Measurements from ENCODE around the gene PPP2R5A. TPM values are rescaled to one million over a fixed set of nuclear protein-coding genes. Genes with fewer than 3 reads are reported as not detected.
A peak's percentile ranks its signal among the peaks of the same experiment; 100 is the strongest.
"Not testable (repeated sequence)": the region's sequence is repeated elsewhere in the genome, so short reads cannot be mapped to it uniquely, and the experiment has no call there.

The PPP2R5A gene
- total RNA-seq, 1 donor from 2014 or later, result 24.2 TPM

DNA sequence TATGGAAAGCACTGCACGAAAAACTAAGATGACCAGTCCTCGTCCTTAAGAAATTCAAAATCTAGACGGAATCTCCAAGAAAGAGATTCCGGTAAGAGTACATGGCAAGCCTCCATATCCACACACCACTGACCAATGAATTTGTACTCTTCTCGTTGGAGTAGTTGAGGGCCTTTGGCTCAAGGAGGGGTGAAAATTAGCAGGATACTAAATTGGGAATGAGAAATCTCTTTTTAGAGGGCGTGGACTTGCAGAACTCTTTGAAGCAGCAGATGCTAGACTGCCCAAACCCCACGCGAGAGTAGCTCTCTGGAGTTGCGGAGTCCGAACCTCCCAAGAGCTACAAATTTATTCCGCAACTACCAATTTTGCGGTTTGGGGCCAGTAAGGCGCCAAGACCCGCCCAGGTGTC, 872 bp upstream of the PPP2R5A start:
- Histone ChIP-seq H3K27me3 (ENCODE audit: control insufficient read depth, insufficient read depth, low read length) (no peaks in the 10 kb centered on the region), H3K4me3 (ENCODE audit: low read depth, low read length) (peak overlapping the region; percentile 74), H3K36me3 (ENCODE audit: control insufficient read depth, insufficient read depth, low read length) (no peaks in the 10 kb centered on the region)
- no peak for DNase-seq (ENCODE audit: low read depth)
- no peak for FAIRE-seq
- TF ChIP-seq, protein P1, sequence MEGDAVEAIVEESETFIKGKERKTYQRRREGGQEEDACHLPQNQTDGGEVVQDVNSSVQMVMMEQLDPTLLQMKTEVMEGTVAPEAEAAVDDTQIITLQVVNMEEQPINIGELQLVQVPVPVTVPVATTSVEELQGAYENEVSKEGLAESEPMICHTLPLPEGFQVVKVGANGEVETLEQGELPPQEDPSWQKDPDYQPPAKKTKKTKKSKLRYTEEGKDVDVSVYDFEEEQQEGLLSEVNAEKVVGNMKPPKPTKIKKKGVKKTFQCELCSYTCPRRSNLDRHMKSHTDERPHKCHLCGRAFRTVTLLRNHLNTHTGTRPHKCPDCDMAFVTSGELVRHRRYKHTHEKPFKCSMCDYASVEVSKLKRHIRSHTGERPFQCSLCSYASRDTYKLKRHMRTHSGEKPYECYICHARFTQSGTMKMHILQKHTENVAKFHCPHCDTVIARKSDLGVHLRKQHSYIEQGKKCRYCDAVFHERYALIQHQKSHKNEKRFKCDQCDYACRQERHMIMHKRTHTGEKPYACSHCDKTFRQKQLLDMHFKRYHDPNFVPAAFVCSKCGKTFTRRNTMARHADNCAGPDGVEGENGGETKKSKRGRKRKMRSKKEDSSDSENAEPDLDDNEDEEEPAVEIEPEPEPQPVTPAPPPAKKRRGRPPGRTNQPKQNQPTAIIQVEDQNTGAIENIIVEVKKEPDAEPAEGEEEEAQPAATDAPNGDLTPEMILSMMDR (IDR thresholded peaks at IDR 0.05; ENCODE audit: insufficient read depth, low read length, severe bottlenecking), result no peak

DNA sequence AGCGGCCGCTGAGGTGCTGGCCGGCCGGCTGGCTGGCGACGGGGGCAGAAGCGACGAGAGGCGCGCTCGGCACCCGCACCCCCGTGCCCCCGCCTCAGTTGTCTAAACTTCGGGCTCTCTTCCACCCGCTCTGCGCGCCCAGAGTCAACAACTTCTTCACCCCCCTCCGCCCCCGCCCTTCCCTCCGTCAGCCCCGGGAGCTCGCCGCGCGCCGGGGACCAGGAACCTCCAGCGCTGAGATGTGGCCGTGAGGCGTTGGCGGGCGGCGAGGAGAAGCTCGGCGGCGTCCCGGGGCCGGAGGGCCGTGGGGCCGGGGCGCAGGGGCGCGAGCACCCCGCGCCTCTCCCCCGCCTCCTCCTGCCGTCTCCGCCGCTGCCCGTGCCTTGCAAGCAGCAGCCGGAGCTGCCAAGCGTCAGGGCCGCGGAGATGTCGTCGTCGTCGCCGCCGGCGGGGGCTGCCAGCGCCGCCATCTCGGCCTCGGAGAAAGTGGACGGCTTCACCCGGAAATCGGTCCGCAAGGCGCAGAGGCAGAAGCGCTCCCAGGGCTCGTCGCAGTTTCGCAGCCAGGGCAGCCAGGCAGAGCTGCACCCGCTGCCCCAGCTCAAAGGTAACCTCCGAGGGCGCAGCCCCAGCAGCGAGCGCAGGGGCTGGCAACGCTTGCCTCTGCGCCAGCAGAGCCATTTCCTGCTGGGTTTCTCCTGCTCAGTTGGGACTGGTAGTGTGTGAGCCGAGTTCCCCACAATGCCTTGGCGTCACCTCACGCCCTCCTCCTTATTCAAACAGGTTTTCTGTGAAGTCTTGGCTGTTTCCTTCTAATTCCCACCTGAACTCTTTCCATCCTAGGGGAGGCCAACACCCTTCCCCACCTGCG, 710 bp downstream of the PPP2R5A start:
- H3K4me3 ChIP-seq (ENCODE audit: low read depth, low read length), result peak overlapping the region; percentile 45
- H3K27me3 ChIP-seq (ENCODE audit: control insufficient read depth, insufficient read depth, low read length), result no peaks in the 10 kb centered on the region
- FAIRE-seq (no peak), DNase-seq (ENCODE audit: low read depth) (peak; percentile 40)
- no peaks in the 10 kb centered on the region for H3K36me3 ChIP-seq (ENCODE audit: control insufficient read depth, insufficient read depth, low read length)
- TF ChIP-seq, protein P1 (IDR thresholded peaks at IDR 0.05; ENCODE audit: insufficient read depth, low read length, severe bottlenecking), result no peak

DNA sequence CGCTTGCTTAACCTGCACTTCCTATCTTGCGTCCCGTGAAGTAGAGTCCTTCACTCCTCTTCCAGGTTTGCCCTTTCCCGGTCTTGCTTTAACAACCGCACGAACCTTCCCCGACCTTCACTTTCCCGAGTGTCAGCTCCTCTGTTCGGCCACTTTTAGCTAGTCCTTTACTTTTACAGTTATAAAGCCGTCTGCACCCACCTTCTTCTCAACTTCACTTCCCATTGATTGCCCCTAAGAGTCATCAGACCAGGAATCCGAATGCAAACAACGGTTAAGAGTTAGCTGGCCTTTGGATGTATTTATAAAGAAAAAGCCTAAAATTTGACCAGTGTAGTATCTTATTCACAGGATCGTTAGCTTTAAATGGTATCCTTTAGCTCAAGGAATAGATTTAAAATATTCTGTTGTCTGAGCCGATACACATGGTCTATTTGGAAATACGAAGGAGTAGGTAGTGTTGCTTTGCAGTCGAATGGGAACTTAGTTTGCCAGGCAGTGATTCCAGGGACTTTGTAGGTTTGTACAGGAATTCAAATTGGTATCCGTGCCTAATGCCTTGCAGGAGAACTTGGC, 1.4 kb downstream of the PPP2R5A start:
- peak; percentile 19 for DNase-seq (ENCODE audit: low read depth)
- FAIRE-seq, result no peak
- no peaks in the 10 kb centered on the region for H3K27me3 ChIP-seq (ENCODE audit: control insufficient read depth, insufficient read depth, low read length)
- H3K4me3 ChIP-seq (ENCODE audit: low read depth, low read length), result peak overlapping the region; percentile 45
- TF ChIP-seq, protein P1 (IDR thresholded peaks at IDR 0.05; ENCODE audit: insufficient read depth, low read length, severe bottlenecking), result no peak
- H3K36me3 ChIP-seq (ENCODE audit: control insufficient read depth, insufficient read depth, low read length), result no peaks in the 10 kb centered on the region

DNA sequence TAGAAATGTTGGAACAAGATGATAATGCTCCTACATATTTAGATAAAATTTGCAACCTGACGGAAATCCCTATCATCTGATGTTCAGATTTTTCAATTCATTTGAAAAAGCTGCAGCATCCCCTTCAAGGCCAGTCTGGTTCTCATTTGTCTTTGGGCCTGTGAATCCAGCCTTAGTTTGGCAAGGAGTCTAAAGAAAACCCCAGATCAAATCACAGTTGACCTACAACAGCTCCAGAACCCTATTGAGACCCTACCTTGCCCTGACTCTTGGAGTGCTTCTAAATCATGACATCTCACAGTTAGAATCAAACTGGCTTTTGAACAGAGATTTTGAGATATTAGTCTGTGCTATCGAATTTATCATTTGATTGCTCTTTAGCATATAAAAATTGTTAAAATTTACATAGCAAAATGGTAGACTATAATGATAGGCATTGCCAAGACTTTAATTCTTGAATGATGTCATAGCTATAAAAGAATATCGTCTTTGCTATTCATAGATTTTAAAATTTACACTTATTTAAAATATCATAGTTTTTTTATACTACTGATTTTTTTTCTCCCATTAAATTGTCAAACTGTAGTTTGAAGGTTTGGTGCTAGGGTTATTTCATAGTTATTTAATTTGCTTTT, 2.2 kb downstream of the PPP2R5A start:
- TF ChIP-seq, protein P1 (IDR thresholded peaks at IDR 0.05; ENCODE audit: insufficient read depth, low read length, severe bottlenecking), result no peak
- H3K36me3 ChIP-seq (ENCODE audit: control insufficient read depth, insufficient read depth, low read length), result no peaks in the 10 kb centered on the region
- H3K4me3 ChIP-seq (ENCODE audit: low read depth, low read length), result peak overlapping the region; percentile 45
- DNase-seq (ENCODE audit: low read depth) (no peak), FAIRE-seq (no peak)
- H3K27me3 ChIP-seq (ENCODE audit: control insufficient read depth, insufficient read depth, low read length), result no peaks in the 10 kb centered on the region

DNA sequence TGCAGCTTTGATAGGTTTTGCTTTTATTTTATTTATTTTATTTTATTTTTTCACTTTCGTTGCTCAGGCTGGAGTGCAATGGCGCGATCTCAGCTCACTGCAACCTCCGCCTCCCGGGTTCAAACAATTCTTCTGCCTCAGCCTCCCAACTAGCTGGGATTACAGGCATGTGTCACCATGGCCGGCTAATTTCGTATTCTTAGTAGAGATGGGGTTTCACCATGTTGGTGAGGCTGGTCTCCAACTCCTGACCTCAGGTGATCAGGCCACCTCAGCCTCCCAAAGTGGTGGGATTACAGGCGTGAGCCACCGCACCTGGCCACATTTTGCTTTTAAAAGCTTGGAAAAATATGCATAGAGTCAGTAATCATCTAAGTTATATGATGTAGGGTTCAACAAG, 2.8 kb downstream of the PPP2R5A start:
- not testable (repeated sequence) for H3K36me3 ChIP-seq (ENCODE audit: control insufficient read depth, insufficient read depth, low read length); H3K27me3 ChIP-seq (ENCODE audit: control insufficient read depth, insufficient read depth, low read length); H3K4me3 ChIP-seq (ENCODE audit: low read depth, low read length); FAIRE-seq; DNase-seq (ENCODE audit: low read depth)

DNA sequence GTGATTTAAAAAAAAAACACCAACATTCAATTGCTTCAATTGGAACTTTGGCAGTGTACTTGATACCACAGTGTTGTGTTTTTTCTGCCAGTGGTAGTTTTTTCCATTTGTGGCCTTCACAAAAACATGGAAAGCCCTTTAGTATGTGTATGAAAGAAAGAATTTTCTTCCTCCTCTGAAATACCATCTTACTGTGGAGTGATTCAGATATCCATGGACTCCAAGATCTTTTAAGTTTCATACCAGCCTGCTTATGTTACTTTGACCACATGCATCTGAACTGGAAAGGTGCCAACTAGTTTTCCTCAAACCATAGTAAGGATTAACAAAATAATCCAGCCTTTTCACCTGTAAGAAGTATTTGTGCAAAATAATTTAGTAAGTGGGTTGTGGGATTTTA, 3.4 kb downstream of the PPP2R5A start:
- FAIRE-seq (no peak), DNase-seq (ENCODE audit: low read depth) (peak; percentile 55)
- TF ChIP-seq, protein P1 (IDR thresholded peaks at IDR 0.05; ENCODE audit: insufficient read depth, low read length, severe bottlenecking), result no peak
- Histone ChIP-seq H3K27me3 (ENCODE audit: control insufficient read depth, insufficient read depth, low read length) (no peaks in the 10 kb centered on the region), H3K4me3 (ENCODE audit: low read depth, low read length) (no peak overlapping the region), H3K36me3 (ENCODE audit: control insufficient read depth, insufficient read depth, low read length) (no peaks in the 10 kb centered on the region)
